ENCODE data around the gene MAP4K1. TPM values are rescaled to one million over a fixed set of nuclear protein-coding genes. Genes with fewer than 3 reads are reported as not detected.

MAP4K1 gene
- 11.4 TPM for total RNA-seq
- long read RNA-seq, partial matches to known transcripts: 3 of 7 reads
- long read RNA-seq, other reads (novel, unspliced or antisense): 2 of 7 reads

- no peaks in the 10 kb centered on the region for H3K27me3 ChIP-seq (ENCODE audit: low read depth)
- no peak for TF ChIP-seq CTCF (IDR thresholded peaks at IDR 0.05)
- H3K9me3 ChIP-seq: no peaks in the 10 kb centered on the region
- H3K36me3 ChIP-seq: peaks cover 29% of the 10 kb centered on the region
- ATAC-seq (peak; percentile 37 to 58), DNase-seq (peak; percentile 67)
- peak within 1 kb of the TSS; percentile 93 for H3K4me3 ChIP-seq
- peaks cover 24% of the 10 kb centered on the region for H3K4me1 ChIP-seq
- H3K27ac ChIP-seq: peak within 1 kb of the TSS; percentile 89
- intact Hi-C loops (cut with DNase I): no loop called here
Observed at GRCh38 chr19:38617764-38618589, at the start of gene MAP4K1. Gene MAP4K1, minus strand, starts transcription at chr19:38617953. Its CDS starts 58 bp downstream, at chr19:38617895.

GRCh38 chr19:38666663-38667511, 49.1 kb upstream of the MAP4K1 start:
- TF ChIP-seq CTCF (IDR thresholded peaks at IDR 0.05): no peak
- H3K36me3 ChIP-seq: no peaks in the 10 kb centered on the region
- intact Hi-C loops (cut with DNase I): no loop called here
- H3K9me3 ChIP-seq: no peaks in the 10 kb centered on the region
- DNase-seq: no peak
- H3K27me3 ChIP-seq (ENCODE audit: low read depth): no peaks in the 10 kb centered on the region
- peaks cover 100% of the 10 kb centered on the region for H3K4me1 ChIP-seq
- peak overlapping the region; percentile 85 for H3K27ac ChIP-seq
- ATAC-seq: peak; percentile 45 to 67
- no peak overlapping the region for H3K4me3 ChIP-seq

GRCh38 chr19:38665950-38666662, 48.4 kb upstream of the MAP4K1 start:
- peak; percentile 79 for DNase-seq
- peaks cover 2% of the 10 kb centered on the region for H3K36me3 ChIP-seq
- no peak for TF ChIP-seq CTCF (IDR thresholded peaks at IDR 0.05)
- peak; percentile 74 to 76 for ATAC-seq
- peaks cover 100% of the 10 kb centered on the region for H3K4me1 ChIP-seq
- H3K4me3 ChIP-seq: no peak overlapping the region
- no peaks in the 10 kb centered on the region for H3K27me3 ChIP-seq (ENCODE audit: low read depth)
- peak overlapping the region; percentile 85 for H3K27ac ChIP-seq
- intact Hi-C loops (cut with DNase I): no loop called here
- H3K9me3 ChIP-seq: no peaks in the 10 kb centered on the region

- H3K27ac ChIP-seq: peak overlapping the region; percentile 85
- ATAC-seq (no peak), DNase-seq (no peak)
- no peak overlapping the region for H3K4me3 ChIP-seq
- TF ChIP-seq CTCF (IDR thresholded peaks at IDR 0.05): no peak
- intact Hi-C loops (cut with DNase I): no loop called here
- peaks cover 100% of the 10 kb centered on the region for H3K4me1 ChIP-seq
- peaks cover 4% of the 10 kb centered on the region for H3K36me3 ChIP-seq
- H3K27me3 ChIP-seq (ENCODE audit: low read depth): no peaks in the 10 kb centered on the region
- H3K9me3 ChIP-seq: no peaks in the 10 kb centered on the region
Observed at GRCh38 chr19:38665219-38665931, 47.6 kb upstream of the MAP4K1 start.
